DLD1 (cell line): ENCODE results near the gene ZBTB46.
"Not testable (repeated sequence)": the region's sequence is repeated elsewhere in the genome, so short reads cannot be mapped to it uniquely, and the experiment has no call there.

Experiments
- in situ Hi-C: cut with HindIII; loops from 2 replicates; pipeline ENCODE4 v1.10.0; 2017; ENCODE audit warnings: low sequenced_read_pairs

Gene ZBTB46

DNA sequence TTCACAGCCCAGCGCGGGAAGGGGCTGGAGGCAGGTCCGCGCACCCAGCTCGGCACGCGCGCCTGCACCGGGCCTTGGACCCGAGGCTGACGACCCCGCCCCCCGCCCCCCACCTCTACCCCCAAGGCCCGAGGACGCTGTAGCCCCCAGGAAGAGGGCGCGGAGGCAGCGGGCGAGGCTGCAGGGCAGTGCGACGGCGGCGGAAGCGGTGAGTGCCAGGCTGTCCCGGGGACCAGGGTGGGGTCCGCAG is 93.4 kb downstream of the ZBTB46 start:
- in situ Hi-C loops = no loop called here

DNA sequence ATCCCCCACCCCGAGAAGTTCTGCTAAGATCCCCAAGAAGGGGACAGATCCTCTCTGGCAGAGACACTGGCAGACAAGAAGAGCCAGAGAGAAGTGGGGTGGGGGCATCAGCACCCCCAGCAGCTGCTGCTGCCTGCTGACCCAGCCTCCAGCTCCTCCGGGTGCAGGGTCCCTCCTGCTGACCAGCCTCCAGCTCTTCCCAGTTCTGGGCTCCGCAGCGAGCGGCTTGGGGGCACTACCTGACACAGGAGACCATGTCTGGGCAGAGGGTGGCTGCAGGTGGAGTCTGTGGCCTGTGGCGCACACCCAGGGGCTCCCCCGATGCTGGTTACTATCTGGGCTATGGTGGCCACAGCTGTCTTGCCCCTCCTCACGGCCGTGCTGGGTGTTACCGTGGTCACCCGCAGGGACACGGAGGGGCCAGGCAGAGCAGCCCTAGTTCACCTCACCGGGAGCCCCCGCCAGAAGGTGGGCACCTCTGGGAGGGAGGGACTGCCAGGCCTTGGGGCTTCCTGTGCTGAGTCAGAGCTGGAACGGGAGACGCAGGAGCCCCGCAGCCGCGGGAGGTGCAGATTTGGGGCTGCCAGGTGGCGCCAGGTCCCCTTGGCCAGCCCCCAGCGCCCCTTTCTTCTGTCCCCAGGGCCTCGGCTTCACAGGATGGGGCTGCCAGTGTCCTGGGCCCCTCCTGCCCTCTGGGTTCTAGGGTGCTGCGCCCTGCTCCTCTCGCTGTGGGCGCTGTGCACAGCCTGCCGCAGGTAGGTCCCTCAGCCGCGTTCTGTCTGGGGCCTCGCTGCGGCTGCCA is 94.0 kb downstream of the ZBTB46 start:
- in situ Hi-C loops = no loop called here

DNA sequence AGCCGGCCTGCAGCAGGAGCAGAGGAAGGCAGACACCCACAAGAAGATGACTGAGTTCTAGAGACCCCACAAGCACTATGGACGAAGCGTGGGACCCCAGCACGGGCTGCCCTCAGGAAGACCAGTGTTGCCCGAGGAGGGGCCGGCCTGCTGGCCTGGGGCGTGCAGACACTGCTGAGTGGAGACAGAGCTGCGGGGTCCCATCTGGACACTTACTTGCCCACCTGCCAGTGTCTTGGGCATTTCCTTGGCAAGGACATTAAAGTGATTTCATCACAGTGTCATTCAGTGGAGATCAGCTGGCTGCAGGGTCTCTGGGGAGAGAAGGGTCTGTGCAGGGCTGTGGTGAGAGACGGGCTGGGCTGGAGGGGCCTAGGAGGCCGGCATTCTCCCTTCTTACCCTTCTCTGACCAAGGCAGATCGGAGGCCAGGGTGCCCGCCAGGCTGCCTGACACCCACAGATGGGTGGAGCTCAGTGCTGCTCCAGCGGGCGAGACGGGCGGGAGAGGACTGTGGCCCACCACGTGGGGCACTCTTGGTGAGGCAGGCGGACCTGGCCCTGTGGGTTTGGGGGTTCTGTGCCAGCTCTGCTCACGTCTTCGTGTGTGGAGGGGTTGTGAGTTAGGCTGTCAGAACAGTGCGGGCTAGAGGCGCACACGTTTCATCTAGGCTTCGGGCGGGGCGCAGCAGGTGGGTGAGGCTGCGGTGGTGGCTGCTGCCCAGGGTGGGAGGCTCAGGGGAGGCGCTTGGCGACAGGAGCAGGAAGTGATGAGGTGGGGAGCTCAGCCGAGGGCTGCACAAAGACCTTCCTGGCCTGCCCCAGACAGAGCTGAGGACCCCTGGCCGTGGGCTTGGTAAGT is 95.0 kb downstream of the ZBTB46 start, which contains the start of gene LIME1:
Gene LIME1 (plus strand): TSS at position 806 of the 860 bp plus-strand sequence. CDS start 886 bp downstream, outside the sequence.
- in situ Hi-C loops = no loop called here

DNA sequence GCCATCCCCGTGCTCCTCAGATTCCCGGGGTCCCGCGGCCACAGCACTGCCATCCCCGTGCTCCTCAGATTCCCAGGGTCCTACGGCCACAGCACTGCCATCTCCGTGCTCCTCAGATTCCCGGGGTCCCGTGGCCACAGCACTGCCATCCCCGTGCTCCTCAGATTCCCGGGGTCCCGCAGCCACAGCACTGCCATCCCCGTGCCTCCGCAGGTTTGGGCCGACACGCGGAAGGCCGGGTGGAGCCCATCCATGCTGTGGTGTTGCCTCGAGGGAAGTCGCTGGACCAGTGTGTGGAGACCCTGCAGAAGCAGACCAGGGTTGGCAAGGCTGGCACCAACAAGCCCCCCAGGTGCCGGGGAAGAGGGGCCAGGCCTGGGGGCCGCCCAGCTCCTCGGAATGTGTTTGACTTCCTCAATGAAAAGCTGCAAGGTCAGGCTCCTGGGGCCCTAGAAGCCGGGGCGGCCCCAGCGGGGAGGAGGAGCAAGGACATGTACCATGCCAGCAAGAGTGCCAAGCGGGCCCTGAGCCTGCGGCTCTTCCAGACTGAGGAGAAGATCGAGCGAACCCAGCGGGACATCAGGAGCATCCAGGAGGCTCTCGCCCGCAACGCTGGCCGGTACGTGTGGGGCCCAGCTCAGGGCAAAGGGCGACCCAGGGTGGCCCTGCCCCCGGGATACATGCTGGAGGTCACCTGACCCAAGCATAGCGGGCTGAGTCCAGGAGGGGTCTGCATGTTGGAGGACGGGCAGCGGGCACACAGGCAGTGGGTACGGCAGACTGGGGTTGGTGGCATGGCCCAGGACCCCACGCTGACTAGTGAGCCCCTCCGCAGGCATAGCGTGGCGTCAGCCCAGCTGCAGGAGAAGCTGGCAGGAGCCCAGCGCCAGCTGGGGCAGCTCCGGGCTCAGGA is 95.9 kb downstream of the ZBTB46 start:
- in situ Hi-C loops = no loop called here

DNA sequence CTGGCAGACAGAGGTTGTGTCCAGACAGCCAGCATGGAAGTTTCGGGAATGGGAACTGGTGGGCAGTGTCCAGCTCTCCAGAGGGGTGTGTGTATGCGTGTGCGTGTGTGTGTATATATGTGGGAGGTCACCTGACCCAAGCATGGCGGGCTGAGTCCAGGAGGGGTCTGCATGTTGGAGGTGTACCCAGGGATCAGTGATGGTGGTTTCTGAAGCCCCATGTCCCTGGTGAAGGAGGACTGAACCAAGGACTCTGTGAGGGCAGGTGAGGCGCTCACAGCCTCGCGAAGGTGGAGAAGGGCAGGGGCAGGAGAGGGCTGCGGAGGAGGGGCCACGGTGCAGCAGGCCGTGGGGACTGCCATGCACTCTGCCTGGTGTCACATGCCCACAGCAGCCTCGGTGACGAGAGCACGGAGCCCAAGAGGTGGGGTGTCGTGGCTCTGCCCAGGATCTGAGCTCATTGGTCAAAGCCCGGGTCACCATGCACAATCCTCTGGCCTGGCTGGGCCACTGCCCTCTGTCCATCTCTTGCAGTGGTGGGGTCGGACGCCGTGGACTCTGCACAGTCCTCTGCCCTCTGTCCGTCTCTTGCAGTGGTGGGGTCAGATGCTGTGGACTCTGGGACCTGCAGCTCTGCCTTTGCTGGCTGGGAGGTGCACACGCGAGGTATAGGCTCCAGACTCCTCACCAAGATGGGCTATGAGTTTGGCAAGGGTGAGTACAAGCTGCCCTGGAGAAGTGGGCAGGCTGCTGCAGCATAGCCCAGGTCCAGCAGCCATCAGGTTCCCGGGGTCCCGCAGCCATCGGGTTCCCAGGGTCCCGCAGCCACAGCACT is 96.7 kb downstream of the ZBTB46 start:
- in situ Hi-C loops = no loop called here

DNA sequence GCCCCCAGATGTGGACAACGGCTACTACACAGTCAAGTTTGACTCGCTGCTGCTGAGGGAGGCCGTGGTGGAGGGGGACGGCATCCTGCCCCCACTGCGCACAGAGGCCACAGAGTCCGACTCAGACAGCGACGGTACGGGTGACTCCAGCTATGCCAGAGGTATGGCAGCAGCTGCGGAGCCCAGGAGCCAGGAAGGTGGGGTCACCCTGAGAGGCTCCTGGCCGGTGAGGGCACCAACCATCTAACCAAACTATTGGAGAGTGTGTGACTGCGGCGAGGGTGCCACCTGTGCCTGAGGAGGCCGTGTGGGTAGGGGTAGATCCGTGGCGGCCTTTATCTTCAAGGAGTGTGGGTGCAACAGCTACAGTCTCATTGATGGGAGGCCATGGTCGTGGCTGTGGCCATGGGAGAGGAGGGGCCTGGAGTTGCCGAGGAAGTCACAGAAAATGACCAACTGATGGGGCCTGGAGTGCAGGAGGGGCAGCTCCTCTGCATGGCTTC is 97.4 kb downstream of the ZBTB46 start:
- in situ Hi-C loops = no loop called here

DNA sequence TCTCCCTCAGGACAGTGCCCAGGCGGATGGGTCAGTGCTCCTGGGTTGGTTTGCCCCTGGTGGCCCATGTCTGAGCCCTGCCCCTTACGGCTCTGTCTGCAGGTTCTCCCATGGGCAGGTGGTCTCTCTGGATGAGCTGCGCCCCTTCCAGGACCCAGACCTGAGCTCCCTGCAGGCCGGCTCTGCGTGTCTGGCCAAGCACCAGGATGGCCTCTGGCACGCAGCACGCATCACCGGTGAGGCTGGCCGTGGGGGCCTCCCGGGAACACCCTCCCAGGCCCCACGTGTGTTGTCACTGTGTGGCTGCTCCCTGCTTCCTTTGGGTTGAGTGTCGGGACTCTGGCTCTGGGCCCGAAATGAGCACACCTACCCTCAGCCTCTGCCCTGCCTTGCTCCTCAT is 97.9 kb downstream of the ZBTB46 start:
- in situ Hi-C loops = no loop called here

DNA sequence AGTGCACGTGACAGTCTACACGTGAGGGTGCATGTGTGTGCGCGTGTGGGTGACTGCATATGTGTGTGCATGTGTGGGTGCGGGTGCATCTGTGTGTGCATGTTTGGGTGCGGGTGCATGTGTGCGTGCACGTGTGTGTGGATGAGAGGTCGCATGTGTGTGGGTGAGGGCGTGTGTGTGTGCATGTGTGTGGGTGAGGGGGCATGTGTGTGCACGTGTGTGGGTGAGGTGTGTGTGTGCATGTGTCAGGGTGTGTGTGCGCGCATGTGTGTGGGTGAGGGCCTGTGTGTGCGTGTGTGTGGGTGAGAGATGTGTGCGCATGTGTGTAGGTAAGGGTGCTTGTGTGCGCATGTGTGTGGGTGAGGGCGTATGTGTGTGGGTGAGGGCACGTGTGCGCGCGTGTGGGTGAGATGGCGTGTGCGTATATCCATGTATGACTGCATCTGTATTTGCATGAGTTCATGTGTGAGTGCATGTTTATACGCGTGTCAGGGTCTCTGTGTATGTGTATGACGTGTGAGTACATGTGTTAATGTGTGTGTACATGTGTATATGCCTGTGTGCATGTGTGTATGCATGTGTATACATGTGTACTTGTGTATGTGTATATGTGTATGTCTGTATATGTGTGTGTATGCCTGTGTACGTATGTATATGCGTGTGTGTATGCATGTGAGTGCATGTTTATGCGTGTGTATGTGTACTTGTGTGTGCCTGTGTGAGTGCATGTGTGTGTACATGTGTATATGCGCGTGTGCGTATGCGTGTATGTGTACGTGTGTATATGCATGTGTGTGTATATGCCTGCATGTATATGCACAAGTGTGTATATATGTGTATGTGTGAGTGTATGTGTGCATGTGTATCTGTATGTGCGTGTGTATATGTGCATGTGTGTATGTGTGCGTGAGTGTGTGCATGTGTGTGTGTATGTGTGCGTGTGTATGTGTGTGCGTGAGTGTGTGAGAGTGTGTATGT is 98.7 kb downstream of the ZBTB46 start:
- in situ Hi-C loops = no loop called here

DNA sequence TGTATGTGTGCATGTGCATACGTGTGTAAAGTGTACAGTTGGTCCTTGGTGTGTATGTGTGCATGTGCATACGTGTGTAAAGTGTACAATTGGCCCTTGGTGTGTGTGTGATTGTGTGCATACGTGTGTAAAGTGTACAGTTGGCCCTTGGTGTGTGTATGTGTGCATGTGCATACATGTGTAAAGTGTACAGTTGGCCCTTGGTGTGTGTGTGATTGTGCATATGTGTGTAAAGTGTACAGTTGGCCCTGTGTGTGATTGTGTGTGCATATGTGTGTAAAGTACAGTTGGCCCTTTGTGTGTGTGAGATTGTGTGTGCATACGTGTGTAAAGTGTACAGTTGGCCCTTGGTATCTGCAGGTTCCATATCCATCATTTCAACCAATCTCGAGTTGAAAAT is 99.7 kb downstream of the ZBTB46 start:
- in situ Hi-C loops = no loop called here

DNA sequence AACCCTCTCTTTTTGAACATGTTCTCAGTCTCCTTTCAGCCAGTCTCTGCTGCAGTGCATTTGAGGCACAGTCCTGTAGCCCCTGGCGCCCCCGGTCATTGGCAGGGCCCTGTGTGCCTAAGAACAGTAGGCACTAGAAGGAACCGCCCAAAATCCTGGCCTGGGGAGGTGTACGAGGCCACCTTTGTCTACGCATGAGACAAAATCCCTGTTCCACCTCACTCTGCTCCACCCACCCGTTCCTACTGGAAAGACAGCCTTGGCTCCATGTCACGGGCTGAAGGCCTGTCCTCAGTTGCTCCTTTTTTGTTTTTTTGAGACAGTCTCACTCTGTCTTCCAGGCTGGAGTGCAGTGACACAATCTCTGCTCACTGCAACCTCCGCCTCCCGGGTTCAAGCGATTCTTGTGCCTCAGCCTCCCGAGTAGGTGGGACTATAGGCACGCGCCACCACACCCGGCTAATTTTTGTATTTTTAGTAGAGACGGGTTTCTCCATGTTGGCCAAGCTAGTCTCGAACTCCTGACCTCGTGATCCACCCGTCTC is 100.8 kb downstream of the ZBTB46 start:
- in situ Hi-C loops = not testable (repeated sequence)

DNA sequence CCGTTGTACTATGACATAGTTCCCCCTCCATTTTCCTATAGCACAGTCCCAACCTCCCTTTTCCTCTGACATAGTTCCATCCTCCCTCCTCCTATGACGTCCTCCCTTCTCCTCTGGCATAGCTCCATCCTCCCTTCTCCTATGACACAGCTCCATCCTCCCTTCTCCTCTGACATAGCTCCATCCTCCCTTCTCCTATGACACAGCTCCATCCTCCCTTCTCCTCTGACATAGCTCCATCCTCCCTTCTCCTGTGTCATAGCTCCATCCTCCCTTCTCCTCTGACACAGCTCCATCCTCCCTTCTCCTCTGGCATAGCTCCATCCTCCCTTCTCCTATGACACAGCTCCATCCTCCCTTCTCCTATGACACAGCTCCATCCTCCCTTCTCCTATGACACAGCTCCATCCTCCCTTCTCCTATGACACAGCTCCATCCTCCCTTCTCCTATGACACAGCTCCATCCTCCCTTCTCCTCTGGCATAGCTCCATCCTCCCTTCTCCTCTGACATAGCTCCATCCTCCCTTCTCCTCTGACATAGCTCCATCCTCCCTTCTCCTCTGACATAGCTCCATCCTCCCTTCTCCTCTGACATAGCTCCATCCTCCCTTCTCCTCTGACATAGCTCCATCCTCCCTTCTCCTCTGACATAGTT is 108.0 kb downstream of the ZBTB46 start:
- in situ Hi-C loops = not testable (repeated sequence)

DNA sequence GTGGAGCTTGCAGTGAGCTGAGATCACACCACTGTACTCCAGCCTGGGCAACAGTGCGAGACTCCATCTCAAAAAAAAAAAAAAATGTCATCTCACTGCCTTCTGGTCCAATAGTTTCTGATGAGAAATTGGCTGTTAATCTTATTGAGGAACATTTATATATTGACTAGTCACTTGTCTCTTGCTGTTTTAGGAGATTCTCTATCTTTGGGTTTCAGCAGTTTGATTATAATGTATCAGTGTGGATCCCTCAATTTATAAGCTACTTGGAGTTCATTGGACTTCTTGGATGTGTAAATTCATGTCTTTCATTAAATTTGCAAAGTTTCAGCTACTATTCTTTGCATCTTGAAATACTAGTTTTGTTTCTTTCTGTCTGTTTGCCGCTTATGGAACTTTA is 112.1 kb downstream of the ZBTB46 start:
- in situ Hi-C loops = no loop called here

DNA sequence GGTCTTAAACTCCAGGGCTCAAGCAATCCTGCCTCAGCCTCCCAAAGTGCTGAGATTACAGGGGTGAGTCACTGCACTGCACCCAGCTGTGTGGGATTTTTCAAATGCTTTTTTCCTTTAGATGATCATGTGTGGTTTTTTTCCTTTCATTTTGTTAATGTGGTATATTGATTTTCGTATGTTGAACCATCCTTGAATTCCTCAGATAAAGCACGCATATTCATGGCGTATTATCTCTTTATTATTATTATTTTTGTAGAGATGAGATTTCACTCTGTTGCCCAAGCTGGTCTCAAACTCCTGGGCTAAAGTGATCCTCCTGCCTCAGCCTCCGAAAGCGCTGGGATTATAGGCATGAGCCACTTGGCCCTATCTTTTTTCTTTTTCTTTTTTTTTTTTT is 116.2 kb downstream of the ZBTB46 start:
- in situ Hi-C loops = no loop called here

DNA sequence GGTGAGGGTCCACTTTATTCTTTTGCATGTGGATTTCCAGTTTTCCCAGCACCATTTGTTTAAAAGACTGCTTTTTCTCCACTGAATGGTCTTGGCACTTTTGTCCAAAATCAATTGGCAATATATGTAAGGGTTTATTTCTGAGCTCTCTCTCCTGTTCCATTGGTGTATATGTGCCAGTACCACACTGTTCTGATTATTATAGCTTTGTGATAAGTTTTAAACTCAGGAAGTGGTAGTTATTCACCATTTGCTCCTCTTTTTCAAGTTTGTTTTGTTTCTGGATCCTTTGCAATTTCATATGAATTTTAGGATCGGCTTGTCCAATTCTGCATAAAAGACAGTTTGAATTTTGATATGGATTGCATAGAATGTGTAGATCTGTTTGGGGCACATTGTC is 118.9 kb downstream of the ZBTB46 start:
- in situ Hi-C loops = no loop called here

DNA sequence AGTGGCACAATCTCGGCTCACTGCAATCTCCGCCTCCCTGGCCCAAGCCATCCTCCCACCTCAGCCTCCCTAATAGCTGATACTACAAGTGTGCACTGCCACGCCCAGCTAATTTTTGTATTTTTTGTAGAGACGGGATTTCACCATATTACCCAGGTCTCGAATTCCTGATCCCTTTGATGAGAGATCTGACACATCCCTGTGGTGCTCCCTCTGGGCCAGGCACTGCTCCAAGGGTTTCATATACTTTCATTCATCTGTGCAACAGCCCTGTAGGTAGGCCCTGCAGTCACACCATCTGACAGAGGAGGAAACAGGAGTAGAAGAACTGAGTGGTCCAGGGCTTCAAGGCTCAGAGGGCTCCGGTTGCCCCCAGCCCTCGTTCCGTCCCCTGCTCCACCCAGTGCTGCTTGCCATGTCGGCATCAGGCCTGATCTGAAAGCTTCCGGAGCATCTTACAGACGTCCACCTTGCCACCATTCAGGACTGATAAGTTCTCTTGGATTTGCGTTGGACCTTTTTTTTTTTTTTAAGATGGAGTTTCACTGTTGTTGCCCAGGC is 119.9 kb downstream of the ZBTB46 start:
- in situ Hi-C loops = no loop called here

DNA sequence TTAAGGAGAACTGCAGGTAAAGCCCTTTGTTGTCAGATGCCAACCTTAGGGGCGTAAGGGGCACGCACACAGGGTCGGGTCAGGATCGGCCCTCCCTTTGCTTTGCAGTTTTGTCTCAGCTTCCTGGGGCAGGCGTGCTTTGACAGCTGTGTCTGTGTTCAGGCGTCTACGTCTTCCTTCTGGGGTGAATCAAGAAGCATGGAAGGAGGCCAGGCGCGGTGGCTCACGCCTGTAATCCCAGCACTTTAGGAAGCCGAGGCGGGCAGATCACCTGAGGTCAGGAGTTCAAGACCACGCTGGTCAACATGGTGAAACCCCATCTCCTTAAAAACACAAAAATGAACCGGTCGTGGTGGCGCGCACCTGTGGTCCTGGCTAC is 121.9 kb downstream of the ZBTB46 start:
- in situ Hi-C loops = no loop called here

DNA sequence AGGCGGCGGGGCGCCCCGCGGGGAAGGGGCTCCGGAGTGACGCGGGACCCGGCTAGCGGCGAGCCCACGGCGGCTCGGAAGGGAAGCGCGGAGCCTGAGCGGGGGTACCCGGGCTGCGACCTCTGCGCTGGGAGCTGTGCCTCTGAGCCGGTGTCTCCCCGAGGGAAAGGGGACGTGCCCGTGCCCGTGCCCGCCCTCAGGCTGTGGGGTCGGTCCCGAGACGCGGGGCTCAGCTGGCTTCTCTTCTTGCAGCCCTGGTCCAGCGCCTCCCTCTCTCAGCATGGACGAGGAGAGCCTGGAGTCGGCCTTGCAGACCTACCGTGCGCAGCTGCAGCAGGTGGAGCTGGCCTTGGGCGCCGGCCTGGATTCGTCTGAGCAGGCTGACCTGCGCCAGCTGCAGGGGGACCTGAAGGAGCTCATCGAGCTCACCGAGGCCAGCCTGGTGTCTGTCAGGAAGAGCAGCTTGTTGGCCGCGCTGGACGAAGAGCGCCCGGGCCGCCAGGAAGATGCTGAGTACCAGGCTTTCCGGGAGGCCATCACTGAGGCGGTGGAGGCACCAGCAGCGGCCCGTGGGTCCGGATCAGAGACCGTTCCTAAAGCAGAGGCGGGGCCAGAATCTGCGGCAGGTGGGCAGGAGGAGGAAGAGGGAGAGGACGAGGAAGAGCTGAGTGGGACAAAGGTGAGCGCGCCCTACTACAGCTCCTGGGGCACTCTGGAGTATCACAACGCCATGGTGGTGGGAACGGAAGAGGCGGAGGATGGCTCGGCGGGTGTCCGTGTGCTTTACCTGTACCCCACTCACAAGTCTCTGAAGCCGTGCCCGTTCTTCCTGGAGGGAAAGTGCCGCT is 122.5 kb downstream of the ZBTB46 start:
- in situ Hi-C loops = no loop called here
